Hepatocyte (in vitro differentiated cells): ENCODE results near the gene MIS18A. TPM values are rescaled to one million over a fixed set of nuclear protein-coding genes. Genes with fewer than 3 reads are reported as not detected.

Experiments used
- DNase-seq: peaks from one replicate; pipeline ENCODE4 v3.0.0-alpha.2; 2016; ENCODE audit warnings: low spot score
- H2AFZ ChIP-seq: fragments of 200-600 bp; sonication (generic); 2 replicates; pipeline ENCODE4 v1.6.0; 2016; ENCODE audit warnings: antibody characterized with exemption, mild to moderate bottlenecking
- H3K27ac ChIP-seq: fragments of 200-600 bp; sonication (generic); 2 replicates; pipeline ENCODE4 v1.5.1; 2016; ENCODE audit warnings: mild to moderate bottlenecking
- H3K27me3 ChIP-seq: fragments of 200-600 bp; sonication (generic); 2 replicates; pipeline ENCODE4 v1.6.1; 2016
- H3K36me3 ChIP-seq: fragments of 200-600 bp; sonication (generic); replicated peaks from 2 replicates; pipeline ENCODE4 v1.5.1; 2016; ENCODE audit warnings: low read depth; ENCODE audit not compliant: insufficient read depth
- H3K4me1 ChIP-seq: fragments of 200-600 bp; sonication (generic); 2 replicates; pipeline ENCODE4 v1.5.1; 2016; ENCODE audit warnings: mild to moderate bottlenecking, moderate library complexity; ENCODE audit not compliant: insufficient read depth
- H3K4me2 ChIP-seq: fragments of 200-600 bp; sonication (generic); 2 replicates; pipeline ENCODE4 v1.6.0; 2016
- H3K4me3 ChIP-seq: fragments of 200-600 bp; sonication (generic); 2 replicates; pipeline ENCODE4 v1.5.1; 2016; ENCODE audit warnings: mild to moderate bottlenecking
- H3K79me2 ChIP-seq: fragments of 200-600 bp; sonication (generic); 2 replicates; pipeline ENCODE4 v1.6.0; 2017; ENCODE audit warnings: mild to moderate bottlenecking
- H3K9me2 ChIP-seq: fragments of 200-600 bp; sonication (generic); replicated peaks from 2 replicates; pipeline ENCODE4 v1.6.0; 2017; ENCODE audit warnings: mild to moderate bottlenecking; ENCODE audit not compliant: insufficient read depth
- H3K9me3 ChIP-seq: fragments of 200-600 bp; sonication (generic); 2 replicates; pipeline ENCODE4 v1.5.1; 2016; ENCODE audit warnings: low read depth, mild to moderate bottlenecking
- H4K20me1 ChIP-seq: fragments of 200-600 bp; sonication (generic); 2 replicates; pipeline ENCODE4 v1.6.0; 2016; ENCODE audit warnings: mild to moderate bottlenecking; ENCODE audit not compliant: insufficient read depth, poor library complexity, severe bottlenecking
- CTCF ChIP-seq: fragments of 200-600 bp; sonication (generic); IDR thresholded peaks from 2 replicates; pipeline ENCODE4 v1.5.1; 2016; ENCODE audit warnings: antibody characterized with exemption, mild to moderate bottlenecking; ENCODE audit not compliant: poor library complexity
- EZH2 ChIP-seq: fragments of 200-600 bp; sonication (generic); IDR thresholded peaks from 2 replicates; pipeline ENCODE4 v1.6.1; 2016; ENCODE audit warnings: antibody characterized with exemption, mild to moderate bottlenecking, borderline replicate concordance
- EZH2phosphoT487 ChIP-seq: fragments of 200-600 bp; sonication (generic); IDR thresholded peaks from one replicate; pipeline ENCODE4 v1.6.1; 2018; ENCODE audit warnings: antibody characterized with exemption, mild to moderate bottlenecking, low read depth, moderate library complexity; ENCODE audit not compliant: unreplicated experiment, severe bottlenecking
- WGBS: methylation state at CpG from one replicate; pipeline ENCODE4 v1.1.6; 2016; ENCODE audit warnings: low lambda C conversion rate; ENCODE audit errors: missing lambda C conversion rate; 5-methylcytosine and 5-hydroxymethylcytosine counted together
- polyA plus RNA-seq: library from polyadenylated mRNA; unstranded; fragments of >200 nt; fragmentation: Nextera tagmentation; extraction: Ambion mirVana; gene quantifications from 2 replicates; pipeline ENCODE4 v1.2.1, GENCODE V29; 2016
- total RNA-seq: library from RNA; depleted of rRNA; stranded (reverse); fragments of >200 nt; gene quantifications from 2 replicates; pipeline ENCODE4 v1.2.3, GENCODE V29; 2014

MIS18A gene
- total and polyA plus RNA-seq, 2 experiments from 2014 or later = 9.4 to 11.2 TPM

GRCh38 chr21:32249511-32250280, 29.2 kb downstream of the MIS18A start:
- Histone ChIP-seq H2AFZ (no peak overlapping the region), H3K9me2 (no peaks in the 10 kb centered on the region), H4K20me1 (no peaks in the 10 kb centered on the region), H3K9me3 (no peaks in the 10 kb centered on the region), H3K4me1 (peaks cover 4% of the 10 kb centered on the region), H3K36me3 (no peaks in the 10 kb centered on the region), H3K27ac (no peak overlapping the region), H3K79me2 (no peaks in the 10 kb centered on the region), H3K4me2 (no peak overlapping the region), H3K27me3 (no peaks in the 10 kb centered on the region), H3K4me3 (no peak overlapping the region)
- WGBS = 81% methylated on average over 15 of the region's 15 CpGs
- no peak for TF ChIP-seq EZH2phosphoT487
- no peak for TF ChIP-seq EZH2
- no peak for DNase-seq

DNA sequence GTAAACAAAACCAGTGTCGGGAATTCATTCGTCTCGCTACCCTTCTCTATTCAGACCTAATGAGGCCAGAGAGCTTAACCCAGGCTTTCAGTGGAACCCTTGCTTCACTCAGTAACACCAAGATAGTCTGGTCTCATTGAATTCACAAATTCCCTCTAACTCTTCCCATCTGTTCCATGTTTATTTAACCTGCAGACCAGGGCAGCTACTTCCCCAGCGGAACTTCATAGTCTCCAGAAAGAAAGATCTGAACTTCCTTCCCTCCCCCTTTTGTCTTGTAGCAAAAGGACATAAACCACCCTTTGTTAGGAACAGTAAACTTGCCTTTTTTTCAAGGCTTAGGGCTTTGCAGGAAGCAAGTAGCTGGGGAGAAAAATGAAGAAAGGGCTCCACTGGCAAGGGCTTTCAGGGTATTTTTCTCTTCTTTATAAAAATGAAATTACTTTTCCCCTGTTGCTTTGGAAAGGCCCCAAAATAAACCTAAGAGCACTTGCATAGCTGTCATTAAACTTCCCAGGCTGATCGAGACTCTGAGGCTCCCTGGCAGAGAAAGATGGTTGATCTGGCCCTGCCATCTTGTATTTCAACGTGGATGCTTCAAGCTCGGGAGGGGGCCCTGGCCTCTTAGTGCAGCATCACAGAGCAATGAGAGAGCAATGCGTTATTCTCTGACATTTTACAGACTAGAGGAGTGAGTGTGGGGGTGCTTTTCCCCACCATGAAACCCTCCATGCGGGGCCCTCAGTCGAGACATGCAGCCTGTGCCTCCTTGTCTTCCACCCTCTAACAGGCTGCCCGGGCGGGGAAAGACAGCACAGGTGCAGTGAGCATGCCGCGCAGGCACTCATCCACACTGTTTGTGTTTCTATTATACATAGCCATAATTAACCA, 30.0 kb downstream of the MIS18A start:
- TF ChIP-seq EZH2 (no peak), CTCF (no peak), EZH2phosphoT487 (no peak)
- Histone ChIP-seq H3K9me3 (no peaks in the 10 kb centered on the region), H3K27me3 (no peaks in the 10 kb centered on the region), H3K4me3 (no peak overlapping the region), H3K4me1 (peaks cover 4% of the 10 kb centered on the region), H3K4me2 (peak overlapping the region; percentile 24), H3K27ac (peak overlapping the region; percentile 64), H3K79me2 (no peaks in the 10 kb centered on the region), H3K9me2 (no peaks in the 10 kb centered on the region), H2AFZ (no peak overlapping the region), H4K20me1 (no peaks in the 10 kb centered on the region), H3K36me3 (no peaks in the 10 kb centered on the region)
- WGBS = 66% methylated on average over 14 of the region's 14 CpGs
- no peak for DNase-seq

GRCh38 chr21:32246571-32247140, 32.2 kb downstream of the MIS18A start:
- TF ChIP-seq CTCF = no peak
- H4K20me1 ChIP-seq = no peaks in the 10 kb centered on the region
- DNase-seq = no peak
- no peak overlapping the region for H3K4me3 ChIP-seq
- H3K27ac ChIP-seq = no peak overlapping the region
- no peaks in the 10 kb centered on the region for H3K79me2 ChIP-seq
- H3K4me1 ChIP-seq = no peaks in the 10 kb centered on the region
- no peaks in the 10 kb centered on the region for H3K9me2 ChIP-seq
- no peak overlapping the region for H3K4me2 ChIP-seq
- no peak overlapping the region for H2AFZ ChIP-seq
- H3K27me3 ChIP-seq = no peaks in the 10 kb centered on the region
- 78% methylated on average over 9 of the region's 9 CpGs for WGBS
- no peaks in the 10 kb centered on the region for H3K9me3 ChIP-seq
- no peaks in the 10 kb centered on the region for H3K36me3 ChIP-seq

DNA sequence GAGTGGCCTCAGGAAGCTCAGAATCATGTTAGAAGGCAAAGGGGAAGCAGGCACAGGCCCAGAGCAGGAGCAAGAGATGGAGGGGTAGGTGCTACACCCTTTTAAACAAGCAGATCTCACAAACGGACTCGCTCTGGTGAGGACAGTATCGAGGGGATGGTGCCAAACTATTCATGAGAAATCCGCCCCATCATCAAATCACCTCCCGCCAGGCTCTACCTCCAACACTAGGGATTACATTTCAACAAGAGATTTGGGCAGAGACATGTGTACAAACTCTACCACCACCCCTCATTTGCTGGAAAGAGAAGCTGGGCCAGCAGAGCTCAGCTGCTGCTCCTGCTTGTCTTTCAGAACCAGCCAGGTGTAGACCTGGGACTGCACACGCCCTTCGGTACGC, 32.9 kb downstream of the MIS18A start:
- no peak overlapping the region for H3K4me3 ChIP-seq
- H3K4me1 ChIP-seq = no peaks in the 10 kb centered on the region
- H3K27ac ChIP-seq = no peak overlapping the region
- no peaks in the 10 kb centered on the region for H3K9me2 ChIP-seq
- H2AFZ ChIP-seq = no peak overlapping the region
- no peak overlapping the region for H3K4me2 ChIP-seq
- 89% methylated on average over 8 of the region's 8 CpGs for WGBS
- no peaks in the 10 kb centered on the region for H3K9me3 ChIP-seq
- DNase-seq = no peak
- H4K20me1 ChIP-seq = no peaks in the 10 kb centered on the region
- no peaks in the 10 kb centered on the region for H3K79me2 ChIP-seq
- TF ChIP-seq CTCF (no peak), EZH2phosphoT487 (no peak), EZH2 (no peak)
- no peaks in the 10 kb centered on the region for H3K36me3 ChIP-seq
- H3K27me3 ChIP-seq = no peaks in the 10 kb centered on the region
